Myocyte (in vitro differentiated cells): ENCODE data around the gene TMC8. TPM values are rescaled to one million over a fixed set of nuclear protein-coding genes. Genes with fewer than 3 reads are reported as not detected.
"Not testable (repeated sequence)": the region's sequence is repeated elsewhere in the genome, so short reads cannot be mapped to it uniquely, and the experiment has no call there.

Experiments
- DNase-seq: peaks from one replicate; pipeline ENCODE4 v3.0.0-alpha.2; 2012; ENCODE audit warnings: low read depth
- total RNA-seq: library from RNA; depleted of rRNA; stranded (reverse); fragments of >200 nt; gene quantifications from 2 replicates; pipeline ENCODE4 v1.2.3, GENCODE V29; 2014

The TMC8 gene
- total RNA-seq, 1 donor from 2014 or later = not detected

DNA sequence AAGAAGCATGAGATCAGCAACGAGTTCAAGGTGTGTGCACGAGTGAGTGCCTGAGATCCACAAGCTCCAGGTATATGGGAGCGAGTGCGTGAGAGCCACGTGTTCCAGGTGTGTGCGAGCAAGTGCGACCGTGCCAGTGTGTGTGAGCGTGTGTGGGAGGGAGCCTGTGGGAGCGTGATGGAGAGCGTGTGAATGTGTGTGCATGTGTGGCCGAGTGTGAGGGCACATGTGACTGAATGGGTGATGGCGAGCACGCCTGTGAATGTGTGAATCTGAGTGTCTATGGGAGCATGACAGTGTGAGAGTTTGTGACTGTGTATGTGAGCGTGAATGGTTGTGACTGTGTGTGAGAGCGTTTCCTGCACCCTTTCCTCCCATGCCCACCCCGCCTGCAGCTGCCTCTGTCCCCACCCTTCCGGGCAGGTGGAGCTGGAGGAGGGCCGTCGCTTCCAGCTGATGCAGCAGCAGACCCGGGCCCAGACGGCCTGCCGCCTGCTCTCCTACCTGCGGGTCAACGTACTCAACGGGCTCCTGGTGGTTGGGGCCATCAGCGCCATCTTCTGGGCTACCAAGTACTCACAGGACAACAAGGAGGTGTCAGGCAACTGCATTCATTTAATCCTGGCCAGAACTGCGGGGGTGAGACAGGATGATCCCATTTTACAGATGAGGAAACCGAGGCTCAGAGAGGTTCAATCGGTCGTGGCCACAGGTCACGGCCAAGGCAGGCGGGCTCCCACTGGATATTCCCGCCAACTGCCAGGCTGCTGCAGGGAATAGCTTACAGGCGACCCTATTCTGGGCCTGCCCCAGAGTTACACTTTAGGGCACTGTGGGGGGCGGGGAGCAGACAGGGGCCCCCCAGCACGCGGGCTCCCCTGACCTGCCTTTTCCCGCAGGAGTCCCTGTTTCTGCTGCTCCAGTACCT is 3.7 kb downstream of the TMC8 start:
- DNase-seq = no peak

DNA sequence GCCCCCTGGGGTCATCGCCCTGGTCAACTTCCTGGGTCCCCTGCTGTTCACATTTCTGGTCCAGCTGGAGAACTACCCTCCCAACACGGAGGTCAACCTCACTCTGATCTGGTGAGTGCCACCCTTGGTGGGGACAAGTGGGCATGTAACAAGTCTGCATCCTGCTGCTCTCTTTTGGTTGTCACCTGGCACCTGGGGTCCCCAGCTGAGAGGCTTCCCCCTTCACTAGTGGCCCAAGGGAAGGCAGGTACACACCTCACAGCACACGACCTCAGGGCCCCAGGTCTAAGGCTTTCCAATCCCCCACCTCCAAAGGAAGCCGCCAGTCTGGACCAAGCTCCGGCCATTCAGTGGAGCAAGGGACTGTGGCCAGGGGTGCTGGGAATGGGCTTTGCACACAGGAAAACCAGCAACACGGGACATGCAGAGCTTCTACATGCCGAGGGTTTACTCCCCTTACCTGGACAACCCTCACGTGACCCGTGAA is 4.4 kb downstream of the TMC8 start:
- DNase-seq = no peak

DNA sequence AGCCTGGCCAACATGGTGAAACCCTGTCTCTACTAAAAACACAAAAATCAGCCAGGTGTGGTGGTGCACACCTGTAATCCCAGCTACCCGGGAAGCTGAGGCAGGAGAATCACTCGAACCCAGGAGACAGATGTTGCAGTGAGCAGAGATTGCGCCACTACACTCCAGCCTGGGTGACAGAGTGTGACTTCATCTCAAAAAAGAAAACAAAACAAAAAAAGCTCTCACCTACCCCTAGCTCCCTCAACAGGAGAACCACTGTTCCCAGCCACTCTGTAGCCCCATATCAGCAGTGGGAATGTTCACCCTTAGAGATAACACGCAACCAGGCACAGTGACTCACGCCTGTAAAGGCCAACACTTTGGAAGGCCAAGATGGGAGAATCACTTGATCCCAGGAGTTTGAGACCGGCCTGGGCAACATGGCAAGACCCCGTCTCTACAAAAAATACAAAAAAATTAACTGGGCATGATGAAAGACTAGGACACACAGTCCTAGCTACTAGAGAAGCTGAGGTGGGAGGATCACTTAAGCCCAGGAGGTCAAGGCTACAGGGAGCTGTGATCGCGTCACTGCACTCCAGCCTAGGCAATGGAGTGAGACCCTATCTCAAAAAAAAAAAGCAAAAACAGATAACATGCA is 5.4 kb downstream of the TMC8 start:
- no peak for DNase-seq

DNA sequence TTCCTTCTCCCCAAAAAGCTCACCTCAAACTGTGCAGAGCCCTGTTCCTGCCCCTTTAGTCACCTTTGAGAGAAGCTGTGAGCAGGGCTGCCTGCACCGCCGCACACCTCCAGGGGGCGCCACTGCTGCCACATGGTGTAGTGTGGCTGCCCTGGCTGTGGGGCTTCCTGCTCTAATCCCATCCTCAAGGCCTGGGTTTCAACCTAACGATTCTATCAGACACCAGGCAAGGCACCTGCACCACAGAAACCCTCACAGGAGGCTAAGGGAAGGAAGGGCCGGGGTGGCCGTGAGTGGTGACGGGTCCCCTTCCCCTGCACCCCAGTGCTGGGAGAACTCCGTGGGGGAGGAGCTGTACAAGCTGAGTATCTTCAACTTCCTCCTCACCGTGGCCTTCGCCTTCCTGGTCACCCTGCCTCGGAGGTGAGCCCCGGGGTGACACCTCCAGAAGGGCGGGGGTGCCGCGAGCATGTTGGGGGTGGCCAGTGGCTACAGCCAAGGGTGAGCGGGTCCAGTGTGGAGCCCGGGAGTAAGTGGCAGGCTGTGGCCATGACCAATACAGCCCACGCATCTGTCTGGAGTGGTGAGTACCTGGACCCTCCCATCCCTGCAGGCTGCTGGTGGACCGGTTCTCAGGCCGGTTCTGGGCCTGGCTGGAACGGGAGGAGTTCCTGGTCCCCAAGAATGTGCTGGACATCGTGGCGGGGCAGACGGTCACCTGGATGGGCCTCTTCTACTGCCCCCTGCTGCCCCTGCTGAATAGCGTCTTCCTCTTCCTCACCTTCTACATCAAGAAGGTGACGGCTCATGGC is 7.0 kb downstream of the TMC8 start:
- DNase-seq = no peak

DNA sequence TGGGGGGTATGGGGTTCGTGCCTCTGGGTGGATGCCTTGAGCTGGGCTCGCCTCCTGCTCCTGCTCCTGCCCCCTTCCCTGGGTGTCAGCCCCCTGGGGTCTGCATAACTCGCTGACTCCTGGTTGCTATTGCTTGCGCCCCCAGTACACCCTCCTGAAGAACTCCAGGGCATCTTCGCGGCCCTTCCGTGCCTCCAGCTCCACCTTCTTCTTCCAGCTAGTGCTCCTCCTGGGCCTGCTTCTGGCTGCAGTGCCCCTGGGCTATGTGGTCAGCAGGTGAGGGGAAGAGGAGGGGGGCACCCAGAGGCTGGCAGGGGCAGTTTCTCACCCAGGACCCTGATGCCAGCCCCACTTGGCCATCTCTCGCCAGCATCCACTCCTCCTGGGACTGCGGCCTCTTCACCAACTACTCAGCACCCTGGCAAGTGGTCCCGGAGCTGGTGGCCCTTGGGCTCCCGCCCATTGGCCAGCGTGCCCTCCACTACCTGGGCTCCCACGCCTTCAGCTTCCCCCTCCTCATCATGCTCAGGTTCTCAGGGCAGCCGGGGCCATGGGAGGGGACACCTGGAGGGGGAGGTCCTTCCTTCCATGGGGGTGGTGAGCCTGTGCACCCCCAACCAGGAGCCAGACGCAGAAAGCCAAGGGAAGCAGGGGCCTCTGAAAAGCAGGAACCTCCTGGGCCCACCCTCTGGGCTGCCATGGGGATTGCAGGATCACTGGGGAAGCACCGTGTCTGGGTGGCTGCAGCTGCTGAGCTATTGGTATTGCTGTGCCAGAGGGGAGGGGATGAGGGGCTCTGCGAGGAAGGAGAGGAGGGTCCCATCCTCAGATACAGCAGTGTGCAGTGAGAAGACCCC is 7.9 kb downstream of the TMC8 start:
- no peak for DNase-seq

DNA sequence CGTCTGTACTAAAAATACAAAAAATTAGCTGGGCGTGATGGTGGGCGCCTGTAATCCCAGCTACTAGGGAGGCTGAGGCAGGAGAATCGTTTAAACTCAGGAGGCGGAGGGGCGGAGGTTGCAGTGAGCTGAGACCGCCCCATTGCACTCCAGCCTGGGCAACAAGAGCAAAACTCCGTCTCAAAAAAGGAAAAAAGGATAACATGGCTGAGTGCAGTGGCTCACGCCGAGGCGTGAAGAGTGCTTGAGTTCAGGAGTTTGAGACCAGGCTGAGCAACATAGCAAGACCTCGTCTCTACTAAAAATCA is 9.2 kb downstream of the TMC8 start:
- not testable (repeated sequence) for DNase-seq

DNA sequence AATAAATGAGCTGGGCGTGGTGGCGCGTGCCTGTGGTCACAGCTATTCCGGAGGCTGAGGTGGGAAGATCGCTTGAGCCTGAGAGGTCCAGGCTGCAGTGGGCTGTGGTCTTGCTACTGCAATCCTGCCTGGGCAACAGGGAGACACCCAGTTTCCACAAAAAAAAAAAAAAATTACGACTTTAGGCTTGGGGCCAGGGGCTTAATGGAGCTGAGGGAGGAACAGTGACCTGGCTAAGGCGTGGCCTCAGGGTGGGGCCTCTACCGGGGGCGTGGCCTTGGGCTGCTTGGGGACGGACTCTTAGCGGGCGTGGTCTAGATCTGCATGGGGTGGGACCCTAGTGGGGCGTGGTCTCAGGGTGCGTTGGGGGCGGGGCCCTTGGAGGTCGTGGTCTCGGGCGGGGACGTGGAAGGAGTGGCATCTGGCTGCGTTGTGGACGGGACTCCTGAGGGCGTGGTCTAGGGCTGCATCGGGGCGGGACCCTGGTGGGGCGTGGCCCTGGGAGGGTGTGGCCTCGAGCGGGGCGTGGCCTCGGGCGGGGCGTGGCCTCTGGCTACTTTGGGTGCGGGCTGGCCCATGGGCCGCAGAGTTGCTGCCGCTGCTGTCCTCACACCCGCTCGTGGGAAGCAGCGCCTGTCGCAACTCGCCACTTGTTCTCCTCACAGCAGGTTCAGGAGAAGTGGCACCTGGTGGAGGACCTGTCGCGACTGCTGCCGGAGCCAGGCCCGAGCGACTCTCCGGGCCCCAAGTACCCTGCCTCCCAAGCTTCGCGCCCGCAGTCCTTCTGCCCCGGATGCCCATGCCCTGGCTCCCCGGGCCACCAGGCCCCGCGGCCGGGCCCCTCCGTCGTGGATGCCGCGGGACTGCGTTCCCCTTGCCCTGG is 9.8 kb downstream of the TMC8 start:
- peak; percentile 9 for DNase-seq

DNA sequence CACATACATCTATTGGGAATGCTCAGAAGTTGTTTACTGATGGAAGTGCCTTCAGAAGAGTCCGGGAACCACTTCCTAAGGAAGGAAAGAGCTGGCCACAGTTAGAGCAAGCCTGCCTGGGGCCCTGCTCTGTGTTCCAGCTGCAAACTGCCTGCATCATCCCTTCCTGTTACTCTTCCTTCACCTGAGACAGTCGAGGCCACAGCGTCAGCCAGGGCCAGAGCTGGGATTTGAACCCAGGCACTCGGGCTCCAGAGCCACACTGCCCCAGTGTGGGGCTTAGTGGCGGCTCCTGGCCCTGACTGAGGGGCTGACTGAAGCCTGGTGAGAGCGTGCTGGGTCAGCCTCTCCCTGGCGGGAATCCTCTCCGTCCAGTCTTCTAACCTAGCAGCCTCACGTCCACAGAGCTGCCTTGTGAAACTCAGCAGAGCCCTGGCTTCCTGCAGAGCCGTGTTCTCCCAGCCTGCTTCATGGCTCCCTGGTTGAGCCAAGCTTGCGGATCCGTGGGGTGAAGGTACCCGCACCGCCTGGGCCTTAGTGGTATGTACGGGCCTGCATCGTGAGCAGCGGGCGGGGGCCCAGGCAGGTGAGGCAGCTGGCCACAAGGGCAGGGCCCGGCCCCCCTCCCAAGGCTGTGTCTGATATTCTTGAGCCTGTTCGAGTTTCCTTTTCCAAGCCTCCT is 11.0 kb downstream of the TMC8 start:
- DNase-seq = no peak

DNA sequence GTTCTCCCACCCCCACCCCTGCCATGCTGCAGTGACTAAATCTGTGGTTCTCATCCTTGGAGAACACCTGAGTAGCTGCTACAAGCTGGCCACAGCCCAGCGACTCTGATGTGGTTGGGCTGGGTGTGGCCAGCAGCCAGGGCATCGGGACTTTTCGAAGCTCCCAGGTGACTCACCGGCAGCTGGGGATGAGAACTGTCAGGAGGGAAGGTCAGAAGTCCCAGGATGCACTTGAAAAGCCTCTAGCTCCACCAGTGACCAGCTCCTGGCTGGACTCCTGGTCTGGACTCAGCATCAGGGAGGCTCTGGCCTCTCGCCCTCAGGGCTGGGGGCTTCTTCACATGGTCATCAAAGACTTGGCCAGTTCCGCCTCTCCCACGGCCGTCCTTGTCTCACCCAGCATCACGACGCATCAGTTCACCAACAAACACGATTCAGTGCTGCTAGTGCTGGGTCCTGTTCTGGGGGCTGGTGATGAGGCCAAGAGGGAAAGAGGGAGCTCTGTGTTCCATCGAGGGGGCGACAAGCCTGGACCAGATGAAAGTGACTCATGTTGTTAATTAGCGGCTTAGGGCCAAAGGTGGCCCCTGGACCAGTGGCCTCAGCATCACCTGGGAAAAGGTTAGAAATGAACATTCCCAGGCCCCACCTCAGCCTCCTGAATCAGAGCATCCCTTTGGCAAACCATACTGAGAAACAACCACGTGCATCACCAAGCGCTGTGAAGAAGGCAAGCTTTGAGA is 11.7 kb downstream of the TMC8 start:
- peak; percentile 54 for DNase-seq

DNA sequence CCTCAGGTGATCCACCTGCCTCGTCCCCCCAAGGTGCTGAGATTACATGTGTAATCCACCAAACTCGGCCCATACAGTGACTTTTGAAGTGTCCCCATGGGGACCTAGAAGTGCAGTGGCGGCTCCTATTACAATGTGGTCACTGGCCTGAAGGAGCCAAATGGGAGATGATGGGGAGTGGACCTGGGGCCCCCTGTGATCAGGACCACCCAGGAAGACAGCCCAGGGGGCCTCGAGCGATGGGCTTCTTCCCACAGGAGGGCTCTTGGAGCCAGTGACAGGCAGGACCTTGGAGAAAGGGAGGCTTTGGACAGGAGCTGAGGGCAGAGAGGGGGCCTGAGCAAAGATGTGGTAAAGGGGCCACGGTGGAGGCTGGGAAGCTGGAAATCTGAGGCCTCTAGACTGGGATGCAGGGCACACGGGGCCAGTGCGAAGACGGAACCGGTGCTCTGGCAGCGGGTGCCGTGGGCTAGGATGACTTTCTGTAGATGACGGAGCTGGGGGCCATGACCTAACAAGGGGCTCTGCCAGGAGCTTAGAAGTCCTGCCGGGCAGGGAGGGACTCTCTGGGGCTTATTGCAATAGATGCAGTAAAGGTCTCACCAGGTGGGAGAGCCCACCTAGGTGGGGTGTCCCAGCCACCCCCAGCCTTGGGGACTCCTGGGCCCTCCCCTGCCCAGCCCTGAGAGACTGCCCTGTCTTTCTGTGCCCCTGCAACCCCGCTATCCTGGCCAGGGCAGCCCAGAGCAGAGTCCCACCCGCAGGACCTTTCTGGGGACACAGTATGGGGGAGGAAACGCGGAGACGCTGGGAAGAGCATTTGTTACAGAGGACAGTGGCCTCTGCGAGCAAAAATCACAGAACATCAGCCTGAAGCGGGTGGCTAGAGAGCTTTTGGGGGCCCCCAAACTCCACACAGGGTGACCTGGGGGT is 12.9 kb downstream of the TMC8 start:
- DNase-seq = no peak

DNA sequence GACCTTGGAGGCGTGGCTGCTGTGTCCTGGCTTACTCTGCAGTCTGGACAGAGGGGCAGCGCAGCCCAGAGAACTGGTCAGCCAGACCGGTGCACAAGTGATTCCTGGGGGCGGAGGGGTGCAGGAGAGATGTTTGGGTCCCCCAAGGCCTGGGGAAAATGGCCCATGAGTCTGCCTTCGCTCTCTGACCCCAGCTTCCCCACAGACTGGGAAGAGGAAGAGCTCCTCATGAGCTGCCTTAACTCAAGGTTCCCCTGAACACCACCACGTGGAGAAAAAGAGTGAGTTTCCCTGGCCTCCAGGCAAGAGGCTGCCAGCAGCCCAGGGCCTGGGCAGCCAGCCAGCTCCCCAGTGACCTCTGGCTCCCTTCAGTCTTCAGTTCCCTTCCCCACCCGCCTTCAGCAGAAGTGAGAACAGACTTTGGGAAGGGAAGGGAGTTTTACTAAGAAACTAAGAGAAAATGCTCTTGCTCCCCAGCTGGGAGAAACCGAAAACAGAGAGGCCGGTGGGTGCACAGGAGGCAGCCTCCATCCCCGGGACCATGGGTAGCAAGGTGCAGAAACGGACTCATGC is 13.7 kb downstream of the TMC8 start:
- peak; percentile 57 for DNase-seq

DNA sequence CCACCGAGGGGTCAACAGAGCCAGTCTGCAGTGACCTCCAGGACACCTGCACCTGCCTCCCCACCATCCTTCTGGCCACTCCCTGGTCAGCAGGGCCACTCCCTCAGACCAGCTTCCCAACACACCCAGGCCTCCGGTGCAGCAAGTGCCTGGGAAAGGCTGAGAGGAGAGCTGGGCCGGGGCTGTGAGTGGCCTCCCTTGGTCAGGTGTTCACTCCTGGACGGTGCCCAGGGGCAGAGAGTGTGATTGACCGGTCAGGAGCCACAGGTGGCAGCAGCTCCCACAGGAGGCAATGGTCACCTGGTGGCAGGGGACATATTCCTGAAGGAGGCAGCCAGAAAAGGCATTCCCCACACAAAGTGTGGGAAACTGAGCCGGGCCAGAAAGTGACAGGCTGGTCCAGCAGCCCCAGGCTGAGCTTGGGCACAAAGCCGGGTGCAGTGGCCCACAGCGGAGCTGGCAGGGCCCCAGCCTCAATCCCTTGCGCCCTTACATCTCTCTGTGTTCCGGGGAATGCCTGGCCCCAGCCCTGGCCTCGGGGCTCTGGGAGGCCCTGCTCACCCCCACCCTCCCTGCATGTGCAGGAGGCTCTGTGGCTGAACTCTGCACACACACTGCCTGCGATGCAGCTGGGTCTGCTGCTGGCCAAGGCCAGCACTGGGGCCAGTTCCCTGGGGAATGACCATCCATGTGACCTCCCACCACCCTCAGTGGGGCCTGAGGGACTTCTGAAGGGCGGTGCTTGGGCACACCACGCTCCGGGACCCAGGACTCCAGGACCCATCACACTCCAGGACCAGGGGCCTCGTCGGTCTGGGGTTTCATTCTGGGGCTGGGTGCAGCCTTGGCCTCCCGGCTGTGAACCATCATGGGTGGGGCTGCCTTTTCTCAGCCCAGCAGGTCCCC is 14.4 kb downstream of the TMC8 start:
- no peak for DNase-seq

DNA sequence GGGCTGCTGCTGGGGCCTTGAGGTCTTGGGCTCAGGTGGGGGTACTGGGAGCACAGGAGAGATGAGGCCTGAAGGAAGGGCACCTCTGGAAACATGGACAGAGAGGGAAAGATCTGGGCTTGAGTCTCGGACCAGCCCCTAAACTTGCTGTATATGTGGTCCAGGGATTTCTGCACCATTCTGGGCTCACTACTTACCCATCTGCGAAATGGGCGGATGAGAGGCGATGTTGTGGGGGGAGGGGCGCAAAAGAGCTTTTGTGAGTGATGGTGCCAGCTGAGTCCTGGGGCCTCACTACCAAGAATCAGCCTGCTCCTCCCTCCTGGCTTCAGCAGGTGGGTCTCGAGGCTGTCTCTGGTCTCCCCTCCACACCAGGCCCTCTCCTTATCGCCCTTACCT is 15.9 kb downstream of the TMC8 start:
- no peak for DNase-seq

DNA sequence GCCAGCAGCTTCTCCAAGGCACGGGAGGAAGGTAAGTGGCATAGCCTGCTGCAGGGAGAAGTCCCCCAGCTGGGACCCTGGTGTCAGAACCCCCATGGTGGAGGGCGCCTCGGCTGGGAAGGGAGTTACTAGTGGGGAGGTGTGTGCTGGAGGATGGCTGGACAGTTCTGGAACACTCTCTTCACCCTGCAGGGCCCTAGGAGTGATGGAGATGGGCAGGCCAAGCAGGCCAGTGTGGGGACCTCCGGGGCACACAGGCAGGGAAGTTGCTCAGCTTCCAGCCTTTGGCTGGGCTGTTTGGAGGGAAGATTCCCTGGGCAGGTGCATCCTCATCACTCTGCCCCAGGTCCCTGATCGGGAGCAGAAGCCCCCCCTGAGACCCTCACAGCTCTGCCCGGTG is 16.3 kb downstream of the TMC8 start:
- no peak for DNase-seq

DNA sequence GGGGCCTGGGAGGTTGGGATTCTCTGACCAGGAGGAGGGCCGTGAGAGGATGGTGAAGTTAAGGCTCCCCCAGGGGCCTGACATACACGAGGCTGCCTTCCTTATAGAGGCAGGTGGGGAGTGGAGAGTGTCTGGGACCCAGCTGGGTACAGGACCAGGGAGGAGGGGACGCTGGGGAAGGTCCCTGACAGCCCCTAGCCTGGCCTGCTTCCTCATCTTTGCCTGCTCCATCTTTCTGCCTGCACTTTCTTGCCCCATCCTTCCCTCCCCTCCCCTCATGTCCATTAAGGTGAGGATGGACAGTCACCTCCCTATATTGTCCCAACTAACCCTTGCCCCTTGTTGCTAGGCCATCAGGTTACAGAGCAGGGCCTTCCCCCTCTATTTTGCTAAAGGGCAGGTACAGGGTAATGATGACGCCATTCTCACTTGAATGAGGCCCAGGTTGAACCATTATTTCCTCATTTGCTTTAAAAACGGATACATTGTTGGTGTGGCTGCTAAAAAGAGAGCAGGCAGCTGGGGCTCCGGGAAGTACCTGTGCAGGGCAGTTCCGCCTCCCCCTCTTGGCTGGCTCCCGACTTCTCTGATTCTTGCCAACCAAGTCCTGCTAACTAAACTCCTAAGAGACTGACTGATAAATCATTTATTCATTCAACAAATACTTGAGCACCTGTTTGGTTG is 16.9 kb downstream of the TMC8 start:
- no peak for DNase-seq
